GM12892 (cell line): Measurements from ENCODE around the gene KIF16B.

Experiments used
- POLR2A ChIP-seq: IDR thresholded peaks from 2 replicates; pipeline ENCODE4 v1.6.1; 2011; ENCODE audit warnings: low read depth, low read length, control low read depth
- POLR2AphosphoS5 ChIP-seq: IDR thresholded peaks from 2 replicates; pipeline ENCODE4 v1.6.1; 2011; ENCODE audit warnings: low read depth, low read length, control low read depth
- TAF1 ChIP-seq: IDR thresholded peaks from 2 replicates; pipeline ENCODE4 v1.6.1; 2011; ENCODE audit warnings: low read depth, mild to moderate bottlenecking, control low read depth, low read length, borderline replicate concordance

DNA sequence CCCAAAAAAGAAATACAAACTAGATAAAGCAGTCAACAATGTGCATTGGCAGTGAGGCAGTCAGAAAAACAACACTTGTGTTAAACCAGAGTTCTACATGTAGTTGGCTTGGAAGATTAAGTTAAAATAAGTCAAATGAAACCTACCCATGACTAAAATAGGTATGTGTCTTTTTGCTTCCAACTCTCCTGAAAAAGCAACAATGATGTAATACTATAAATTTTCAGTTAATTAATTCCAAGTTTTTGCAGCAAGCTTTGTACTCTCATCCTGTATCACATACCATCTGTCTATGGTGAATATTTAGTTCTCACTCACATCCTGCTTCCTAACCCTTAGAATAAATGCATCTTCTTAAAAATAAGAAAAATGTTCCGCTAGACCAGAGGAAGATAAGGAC is 261.5 kb downstream of the KIF16B start:
- TF ChIP-seq POLR2AphosphoS5 (no peak), TAF1 (no peak), POLR2A (no peak)
